ENCODE data around the gene TRAF3IP1.
A peak's percentile ranks its signal among the peaks of the same experiment; 100 is the strongest.
"Not testable (repeated sequence)": the region's sequence is repeated elsewhere in the genome, so short reads cannot be mapped to it uniquely, and the experiment has no call there.

TRAF3IP1 gene

DNA sequence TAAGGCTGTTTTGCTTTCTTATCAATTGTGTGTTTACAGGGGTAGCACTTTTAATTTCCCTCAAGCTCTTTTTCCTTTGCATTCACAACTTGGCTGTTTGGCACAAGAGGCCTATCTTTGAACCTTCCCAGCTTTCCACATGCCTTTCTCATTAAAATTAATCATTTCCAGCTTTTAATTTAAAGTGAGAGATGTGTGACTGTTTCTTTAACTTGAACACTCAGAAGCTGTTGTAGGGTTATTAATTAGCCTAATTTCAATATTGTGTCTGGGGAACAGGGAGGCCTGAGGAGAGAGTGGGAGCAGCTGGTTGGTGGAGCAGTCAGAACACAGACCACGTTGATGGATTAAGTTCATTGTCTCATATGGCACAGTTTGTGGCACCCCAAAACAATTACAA is 111.1 kb downstream of the TRAF3IP1 start:
- no peak for DNase-seq

GRCh38 chr2:238433300-238433915 is 113.1 kb downstream of the TRAF3IP1 start:
- no peak for DNase-seq

GRCh38 chr2:238433941-238434845 is 113.9 kb downstream of the TRAF3IP1 start:
- DNase-seq: no peak

- DNase-seq: no peak
These were observed 114.8 kb downstream of the TRAF3IP1 start for GRCh38 chr2:238434846-238435751.

- no peak for DNase-seq
These were observed 115.4 kb downstream of the TRAF3IP1 start for GRCh38 chr2:238435752-238436096.

DNA sequence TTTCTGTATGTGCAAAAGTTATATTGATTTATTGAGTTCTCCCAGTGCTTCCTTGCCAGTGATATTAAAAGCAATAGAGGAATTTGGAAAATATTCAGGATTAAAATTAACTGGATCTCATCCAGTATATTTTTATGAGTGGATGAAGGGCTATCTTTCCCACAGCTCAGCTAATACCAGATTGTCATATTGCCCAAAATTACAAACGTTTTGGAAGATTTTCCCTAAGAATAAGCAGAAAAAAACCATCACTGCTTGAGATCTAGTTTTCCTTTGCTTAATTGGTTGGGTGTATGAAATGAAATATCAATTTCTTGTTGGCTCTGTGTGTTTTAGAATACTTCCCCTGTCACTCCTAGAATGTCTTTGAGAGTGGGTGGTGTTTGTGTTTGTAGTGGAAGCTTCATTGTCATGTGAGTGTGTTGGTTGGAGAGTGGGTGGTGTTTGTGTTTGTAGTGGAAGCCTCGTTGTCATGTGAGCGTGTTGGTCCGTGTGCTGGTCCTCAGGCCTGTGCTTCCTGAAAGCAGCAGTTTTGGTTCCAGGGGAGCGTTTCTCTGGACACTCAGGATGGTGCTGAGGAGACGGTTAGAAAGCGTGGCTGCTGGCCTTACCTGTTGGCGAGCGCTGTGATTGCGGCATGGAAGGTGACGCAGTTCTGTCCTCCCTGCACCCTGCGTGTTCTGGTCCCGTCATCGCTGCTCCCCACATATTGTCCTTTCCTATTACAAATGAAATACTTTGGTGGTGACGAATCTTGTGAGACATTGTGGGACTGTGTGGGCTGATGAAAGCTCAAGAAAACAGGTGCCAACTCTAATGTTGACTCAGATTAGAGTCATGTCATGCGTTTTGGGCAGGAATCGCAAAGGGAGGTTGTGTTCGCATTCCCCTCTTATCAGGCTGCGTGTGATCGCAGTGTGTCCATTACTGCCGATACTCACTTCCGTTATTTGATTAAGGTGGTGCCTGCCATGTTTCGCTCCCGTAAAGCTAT is 118.8 kb downstream of the TRAF3IP1 start:
- DNase-seq: peak; percentile 49

DNA sequence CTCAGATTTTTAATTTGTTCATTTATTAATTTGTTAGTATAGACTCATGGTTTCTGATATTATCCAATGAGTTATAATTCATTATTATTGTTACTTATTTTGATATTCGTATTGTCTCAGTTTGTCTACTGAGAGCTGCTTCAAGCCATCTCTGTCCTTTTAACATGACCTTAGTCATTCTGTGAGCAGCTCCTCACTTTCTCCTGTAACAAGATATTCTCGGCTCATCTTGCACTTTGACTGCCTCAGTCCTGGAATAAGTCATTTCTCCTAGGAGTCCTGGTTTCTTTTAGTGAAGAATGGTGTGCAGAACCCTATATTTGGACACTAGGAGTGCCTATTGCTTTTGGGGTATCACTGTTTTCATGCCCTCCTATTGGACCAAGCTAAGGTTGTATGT is 119.6 kb downstream of the TRAF3IP1 start:
- DNase-seq: no peak

GRCh38 chr2:238440331-238440730 is 120.0 kb downstream of the TRAF3IP1 start:
- no peak for DNase-seq

- no peak for DNase-seq
These were observed 120.4 kb downstream of the TRAF3IP1 start for GRCh38 chr2:238440767-238441166.

- no peak for DNase-seq
These were observed 121.2 kb downstream of the TRAF3IP1 start for GRCh38 chr2:238441262-238442114.

DNA sequence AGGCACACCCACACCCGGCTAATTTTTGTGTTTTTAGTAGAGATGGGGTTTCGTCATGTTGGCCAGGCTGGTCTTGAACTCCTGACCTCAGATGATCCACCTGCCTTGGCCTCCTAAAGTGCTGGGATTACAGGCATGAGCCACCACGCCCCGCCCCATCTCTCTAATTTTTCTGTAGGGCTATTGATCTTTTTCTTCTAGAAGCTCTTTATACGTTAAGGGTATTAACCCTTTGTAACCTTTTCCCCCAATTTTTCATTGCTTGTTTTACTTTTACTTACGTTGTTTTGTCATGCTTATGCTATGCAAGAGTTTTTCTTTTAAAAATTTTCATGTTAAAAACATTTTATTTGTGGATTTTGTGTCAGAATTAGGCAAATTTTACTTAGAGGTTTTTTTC is 121.9 kb downstream of the TRAF3IP1 start:
- DNase-seq: not testable (repeated sequence)

DNA sequence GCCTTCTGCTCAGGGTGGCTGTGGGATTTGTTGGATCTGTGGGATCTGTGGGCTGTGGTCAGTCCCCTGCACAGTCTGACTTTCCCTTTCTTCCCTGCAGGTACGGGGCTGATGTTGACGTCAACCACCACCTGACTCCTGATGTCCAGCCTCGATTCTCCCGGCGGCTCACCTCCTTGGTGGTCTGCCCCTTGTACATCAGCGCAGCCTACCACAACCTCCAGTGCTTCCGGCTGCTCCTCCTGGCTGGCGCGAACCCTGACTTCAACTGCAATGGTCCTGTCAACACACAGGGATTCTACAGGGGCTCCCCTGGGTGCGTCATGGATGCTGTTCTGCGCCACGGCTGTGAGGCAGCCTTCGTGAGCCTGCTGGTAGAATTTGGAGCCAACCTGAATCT is 123.9 kb downstream of the TRAF3IP1 start:
- DNase-seq: no peak

GRCh38 chr2:238445409-238446190 is 125.3 kb downstream of the TRAF3IP1 start:
- no peak for DNase-seq

GRCh38 chr2:238446371-238446770 is 126.1 kb downstream of the TRAF3IP1 start:
- DNase-seq: no peak

DNA sequence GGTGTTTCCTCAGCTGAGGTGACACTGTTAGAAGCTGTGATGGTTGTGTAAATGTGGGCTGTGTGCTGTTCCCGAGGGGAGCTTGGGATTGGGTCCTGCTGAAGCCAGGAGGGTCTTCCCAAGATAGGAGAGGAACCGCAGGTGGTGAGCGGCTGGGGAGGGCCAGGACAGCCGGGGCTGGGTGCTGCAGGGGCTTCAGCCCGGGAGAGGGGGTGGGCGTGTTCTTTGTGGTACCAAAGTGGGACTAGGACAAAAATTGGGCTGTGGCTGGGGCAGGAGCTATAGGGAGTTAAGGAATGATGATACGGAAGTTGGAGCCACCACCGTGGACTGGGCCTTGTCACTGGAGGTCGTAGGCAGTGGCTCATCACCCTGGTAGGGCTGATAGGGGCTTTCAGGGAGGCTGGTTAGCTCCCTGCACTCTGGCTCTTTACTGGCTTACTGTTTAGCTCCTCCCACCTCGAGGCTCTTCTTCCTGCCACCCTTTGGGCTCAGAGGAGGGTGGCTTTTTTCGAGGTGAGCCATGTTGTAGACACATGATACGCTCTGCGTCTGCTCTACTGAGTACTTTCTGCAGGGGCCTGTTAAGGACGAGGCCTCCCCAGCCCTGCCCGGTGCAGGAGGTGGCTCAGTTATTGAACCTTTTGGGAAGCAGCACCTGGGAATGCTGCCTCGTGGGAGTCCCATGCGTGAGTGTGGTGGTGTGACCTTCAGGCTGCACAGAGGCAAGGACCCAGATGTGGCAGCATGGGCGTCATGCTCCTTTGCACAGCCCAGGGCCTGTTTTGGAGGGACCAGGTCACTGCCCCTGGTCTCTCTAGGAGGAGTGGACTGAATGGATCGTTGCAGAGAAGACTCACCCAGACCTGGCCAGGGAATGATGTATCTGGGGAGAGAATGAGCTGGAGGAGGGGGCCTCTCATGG is 128.0 kb downstream of the TRAF3IP1 start:
- no peak for DNase-seq

DNA sequence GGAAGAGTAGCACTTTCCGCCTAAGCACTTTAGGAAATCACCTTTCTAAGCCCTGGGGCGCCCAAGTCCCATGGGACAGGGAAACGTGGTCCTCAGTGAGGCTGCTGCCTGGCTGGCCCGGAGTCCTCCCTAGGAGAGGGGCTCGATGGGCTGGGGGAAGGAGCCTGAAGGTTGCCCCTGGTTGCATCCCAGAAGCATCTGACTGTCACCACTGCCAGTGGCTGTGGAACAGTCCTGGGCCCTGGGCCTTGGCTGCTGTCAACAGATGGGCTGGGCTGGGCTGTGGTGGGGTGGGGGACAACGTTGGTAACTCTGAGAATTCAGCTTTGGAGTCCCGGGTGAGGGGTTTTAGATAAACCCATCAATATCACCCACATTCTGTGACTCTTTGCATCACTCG is 128.9 kb downstream of the TRAF3IP1 start:
- no peak for DNase-seq

- DNase-seq: no peak
These were observed 129.6 kb downstream of the TRAF3IP1 start for GRCh38 chr2:238449909-238450417.

- no peak for DNase-seq
These were observed 130.1 kb downstream of the TRAF3IP1 start for GRCh38 chr2:238450440-238450861.
